Stimulated activated CD8-positive, alpha-beta memory T cell treated with anti-CD3 and anti-CD28 coated beads, Interleukin-7, amount 100 ng/mL, for 24 hours (primary cell): Measurements from ENCODE around the gene KCNQ1OT1.
A peak's percentile ranks its signal among the peaks of the same experiment; 100 is the strongest.

ENCODE experiments used
- DNase-seq: peaks from one replicate; pipeline ENCODE4 v3.0.0-alpha.2; 2020; ENCODE audit warnings: low read depth

Gene KCNQ1OT1

GRCh38 chr11:2699531-2700414 is at the start of gene KCNQ1OT1:
KCNQ1OT1 (minus strand) TSS chr11:2699994.
- peak; percentile 60 for DNase-seq

- DNase-seq = no peak
These were observed 49.2 kb upstream of the KCNQ1OT1 start for GRCh38 chr11:2748814-2749554.

DNA sequence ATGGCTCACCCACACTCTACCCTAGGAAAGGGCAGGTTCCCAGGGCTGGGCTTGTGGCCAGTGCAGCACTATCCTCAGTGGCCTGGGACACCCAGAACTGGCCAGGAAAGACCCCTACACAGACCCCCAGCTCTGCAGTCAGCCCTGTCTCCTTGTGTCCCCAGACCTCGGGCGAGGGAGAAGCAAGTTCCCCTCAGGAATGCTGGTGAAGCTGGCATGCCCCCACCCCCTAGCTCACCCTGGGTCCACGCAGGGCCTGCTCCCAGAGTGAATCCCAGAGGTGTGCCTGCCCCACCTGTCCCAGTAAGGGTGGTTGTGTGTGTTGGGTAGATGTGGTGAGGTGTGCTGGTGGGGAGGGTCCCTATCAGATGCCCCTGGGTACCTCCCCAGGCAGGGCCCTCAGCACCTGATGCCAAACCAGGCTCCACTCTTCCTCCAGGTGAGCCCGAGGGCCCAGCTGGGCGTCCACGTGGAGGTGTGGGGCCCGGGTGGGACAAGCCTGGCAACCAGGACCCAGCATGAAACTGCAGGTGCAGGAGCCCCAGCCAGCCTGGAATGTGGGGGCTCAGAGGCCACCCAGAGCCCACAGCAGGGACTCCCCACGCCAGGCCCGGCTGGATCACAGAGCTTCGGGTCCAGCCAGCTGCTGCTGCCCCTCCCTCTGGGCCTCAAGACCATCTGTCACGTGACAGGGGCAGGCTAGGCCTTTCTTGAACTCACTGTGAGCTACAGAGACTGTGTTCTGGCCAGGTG is 48.4 kb upstream of the KCNQ1OT1 start:
- no peak for DNase-seq

- no peak for DNase-seq
These were observed 47.6 kb upstream of the KCNQ1OT1 start for GRCh38 chr11:2747248-2748027.

DNA sequence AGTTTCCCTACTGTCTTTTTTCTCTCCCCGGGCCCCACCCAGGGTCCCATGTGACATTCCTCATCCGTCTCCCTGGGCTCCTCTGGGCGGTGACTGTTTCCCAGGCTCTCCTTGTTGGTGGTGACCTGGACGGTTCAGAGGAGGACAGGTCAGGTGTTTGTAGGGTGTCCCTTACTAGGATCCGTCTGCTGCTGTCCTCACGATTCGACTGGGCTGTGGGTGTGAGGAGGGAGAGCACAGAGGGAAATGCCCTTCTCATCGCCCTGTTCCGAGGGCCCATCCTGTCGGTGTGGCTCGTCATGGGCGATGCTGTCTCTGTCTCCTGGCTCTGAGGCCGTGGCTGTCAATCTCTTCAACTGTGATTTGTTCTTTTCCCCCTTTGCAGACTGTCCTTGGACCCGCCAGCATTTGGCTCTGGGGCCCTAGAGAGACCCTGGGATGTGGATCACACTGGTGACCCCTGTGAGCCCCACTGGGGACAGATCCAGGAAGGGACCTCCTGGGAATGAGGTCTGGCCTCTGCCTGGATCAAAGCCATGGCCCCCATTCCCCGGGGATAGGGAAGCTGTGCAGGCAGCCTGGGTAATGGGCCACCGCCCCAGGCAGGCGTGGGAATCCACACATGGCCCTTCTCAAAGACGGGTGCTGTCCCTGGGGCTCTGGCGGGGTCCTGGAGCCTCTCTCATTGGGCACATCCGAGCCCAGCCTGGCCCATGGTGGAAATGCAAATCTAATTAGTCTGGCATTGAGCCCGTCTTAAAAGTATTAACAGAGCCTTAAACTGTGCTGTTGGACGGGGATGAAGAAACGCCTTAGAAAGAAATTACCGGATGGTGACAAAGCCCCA is 46.8 kb upstream of the KCNQ1OT1 start:
- no peak for DNase-seq

DNA sequence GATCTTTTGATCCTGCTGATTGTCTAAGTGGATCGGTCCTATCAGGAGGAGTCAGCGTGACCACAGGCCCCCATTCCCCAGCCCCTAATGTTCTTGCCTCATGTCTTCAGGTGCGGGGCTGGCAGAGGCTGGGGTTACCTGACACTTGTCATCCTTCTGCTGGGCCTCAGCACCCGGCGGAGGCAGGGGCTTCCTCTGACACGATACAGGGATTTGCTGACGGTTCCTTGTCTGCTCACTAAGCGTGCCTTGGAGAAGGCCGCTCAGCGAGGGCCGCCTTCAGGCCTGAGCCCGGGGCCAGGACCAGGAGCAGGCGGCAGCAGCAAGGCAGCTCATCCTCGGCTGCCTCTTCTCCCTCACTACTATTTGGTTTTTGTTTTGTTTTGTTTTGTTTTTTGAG is 45.7 kb upstream of the KCNQ1OT1 start:
- no peak for DNase-seq

DNA sequence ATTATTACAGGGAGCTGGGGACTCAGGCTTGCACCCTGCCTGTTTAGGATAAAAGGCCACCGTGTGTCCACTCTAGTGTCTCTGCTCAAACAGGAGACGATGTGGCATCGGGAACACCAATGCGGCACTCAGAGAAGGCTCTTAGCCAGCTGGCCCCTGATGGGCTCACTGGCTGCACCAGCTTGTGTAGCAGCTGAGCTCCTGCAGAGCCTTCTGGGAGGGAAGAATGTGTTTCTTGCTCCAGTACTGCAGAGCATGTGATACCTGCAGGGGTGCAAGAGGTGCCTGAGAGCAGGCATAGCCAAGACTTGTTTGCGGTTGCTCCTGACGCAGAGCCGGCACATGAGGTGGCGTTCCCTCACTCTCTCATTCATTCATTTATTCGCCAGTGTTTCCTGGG is 44.4 kb upstream of the KCNQ1OT1 start:
- no peak for DNase-seq

GRCh38 chr11:2743427-2744110 is 43.8 kb upstream of the KCNQ1OT1 start:
- no peak for DNase-seq

DNA sequence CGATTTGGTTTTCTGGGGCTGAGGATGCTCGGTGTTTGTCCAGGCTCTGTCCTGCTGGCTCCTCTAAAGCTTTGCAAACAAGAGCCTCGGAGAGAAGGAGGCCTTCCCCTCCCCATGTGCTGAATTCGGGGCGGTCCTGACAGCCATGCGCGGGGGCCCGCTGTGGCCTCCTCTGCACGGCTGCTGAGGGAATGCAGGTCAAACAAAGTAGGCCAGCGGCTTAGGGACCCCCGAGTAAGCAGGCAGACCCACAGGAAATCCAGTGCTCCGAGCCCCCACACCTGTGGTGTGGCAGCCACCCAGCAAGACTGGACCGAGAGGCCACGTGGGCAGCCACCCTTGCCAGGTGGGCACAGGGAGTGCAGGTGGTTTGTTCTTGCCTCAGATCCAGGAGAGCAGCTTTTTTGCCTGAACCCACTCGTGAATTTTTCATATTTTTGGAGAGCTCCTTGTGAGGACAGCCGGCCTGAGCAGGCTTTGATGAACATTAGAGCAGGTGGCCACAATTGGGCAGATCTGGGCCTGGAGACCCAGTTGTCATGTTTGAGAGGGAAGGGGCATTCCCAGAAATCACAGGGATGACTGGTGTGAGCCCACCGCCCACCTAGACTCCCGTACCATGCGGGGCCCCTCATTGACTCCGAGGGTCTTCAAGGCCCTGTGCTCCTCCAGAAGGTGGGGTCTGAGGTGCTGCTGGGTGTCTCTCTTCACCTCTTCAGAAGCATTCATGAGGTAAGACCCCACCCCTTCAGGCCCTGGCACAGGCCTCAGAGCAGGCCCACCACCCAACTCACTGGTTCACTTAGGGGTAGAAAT is 43.0 kb upstream of the KCNQ1OT1 start:
- DNase-seq = no peak

DNA sequence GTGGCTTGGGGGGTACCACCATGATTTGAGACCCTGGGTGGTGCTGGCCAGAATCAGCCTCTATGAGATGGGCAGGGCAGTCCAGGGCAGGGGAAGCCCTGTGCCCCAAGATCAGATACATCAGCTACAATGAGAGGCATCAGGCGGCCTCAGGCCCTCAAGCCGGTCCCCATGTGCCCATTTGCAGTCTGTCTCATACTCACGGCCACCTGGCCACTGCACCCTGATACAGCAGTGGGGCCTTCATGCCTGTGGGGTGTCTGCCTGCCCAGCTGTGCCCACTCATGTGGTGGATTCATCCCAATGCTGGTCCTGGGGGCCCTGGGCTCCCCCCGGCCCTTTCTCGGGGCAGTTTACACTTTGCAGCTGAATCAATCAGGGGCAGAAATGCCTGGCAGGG is 42.4 kb upstream of the KCNQ1OT1 start:
- DNase-seq = no peak

DNA sequence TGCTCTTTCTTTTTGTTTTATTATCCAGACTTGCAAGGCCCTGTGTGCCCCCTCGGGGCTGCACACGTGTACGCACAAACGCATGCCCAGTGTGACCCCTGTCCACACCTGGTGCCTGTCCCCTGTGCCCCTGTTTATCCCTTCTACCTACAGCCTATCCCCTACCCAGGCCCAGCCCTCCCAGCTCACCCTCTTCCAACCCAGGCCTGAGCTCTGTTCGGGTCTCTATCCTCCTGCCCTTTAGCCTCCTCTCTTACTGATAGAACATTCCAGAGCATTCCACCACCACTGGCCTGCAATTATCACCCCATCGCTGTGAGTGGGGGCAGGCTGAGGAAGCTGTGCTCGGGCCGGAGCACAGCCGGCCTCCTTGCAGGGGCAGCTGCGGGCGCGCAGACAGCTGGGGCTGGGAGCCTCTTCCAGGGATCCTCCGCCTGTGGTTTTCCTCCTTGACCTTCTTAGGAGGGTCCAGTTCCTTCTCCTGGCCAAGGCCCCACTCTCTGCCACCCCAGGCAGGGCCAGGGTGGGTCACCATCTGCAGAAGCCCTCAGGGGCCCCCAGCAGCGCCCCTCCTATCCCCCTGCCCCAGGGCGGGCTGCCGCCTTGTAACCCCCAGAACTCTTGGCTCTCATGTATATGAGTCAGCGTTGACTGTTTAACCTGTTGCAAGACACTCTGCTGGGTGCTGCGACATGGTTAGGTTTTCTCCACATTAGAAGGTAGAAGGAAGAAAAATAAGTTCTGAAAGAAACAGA is 41.8 kb upstream of the KCNQ1OT1 start:
- DNase-seq = no peak

- DNase-seq = no peak
These were observed 41.2 kb upstream of the KCNQ1OT1 start for GRCh38 chr11:2741006-2741376.

GRCh38 chr11:2740275-2740940 is 40.6 kb upstream of the KCNQ1OT1 start:
- no peak for DNase-seq

DNA sequence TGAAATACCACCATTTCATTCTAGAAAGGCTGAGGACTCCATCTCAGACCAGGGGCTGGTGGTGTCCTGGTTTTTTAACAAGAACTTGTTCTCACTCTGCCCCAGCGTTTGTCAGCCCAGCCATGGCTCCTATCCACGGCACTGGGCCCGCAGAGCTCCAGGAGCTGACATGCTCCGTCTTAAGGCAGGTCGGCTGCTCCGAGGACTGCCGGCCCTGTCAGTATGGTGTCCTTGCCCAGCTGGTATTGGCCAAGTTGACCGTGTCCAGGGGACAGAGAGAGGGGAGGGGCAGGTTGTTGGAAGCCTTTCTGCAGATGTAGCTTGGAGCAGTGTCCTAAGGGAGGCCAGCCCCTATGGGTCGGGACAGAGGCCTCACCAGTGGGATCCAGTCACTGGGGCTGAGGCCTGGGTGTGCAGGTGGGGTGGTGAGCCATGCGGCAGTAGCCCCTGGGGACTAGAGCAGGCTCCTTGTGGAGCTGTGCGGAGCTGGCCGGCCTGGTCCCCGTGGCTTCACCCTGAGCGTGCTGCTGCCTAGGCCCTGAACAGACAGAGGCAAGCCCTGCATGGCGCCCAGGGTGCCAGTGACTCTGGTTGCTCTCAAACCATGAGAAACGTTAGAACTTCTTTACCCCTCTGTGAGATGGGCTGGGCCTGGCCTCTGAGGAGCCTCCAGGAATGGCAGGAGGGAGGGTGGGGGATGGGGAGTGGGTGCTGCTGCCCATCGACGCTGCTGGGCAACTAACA is 39.9 kb upstream of the KCNQ1OT1 start:
- no peak for DNase-seq

DNA sequence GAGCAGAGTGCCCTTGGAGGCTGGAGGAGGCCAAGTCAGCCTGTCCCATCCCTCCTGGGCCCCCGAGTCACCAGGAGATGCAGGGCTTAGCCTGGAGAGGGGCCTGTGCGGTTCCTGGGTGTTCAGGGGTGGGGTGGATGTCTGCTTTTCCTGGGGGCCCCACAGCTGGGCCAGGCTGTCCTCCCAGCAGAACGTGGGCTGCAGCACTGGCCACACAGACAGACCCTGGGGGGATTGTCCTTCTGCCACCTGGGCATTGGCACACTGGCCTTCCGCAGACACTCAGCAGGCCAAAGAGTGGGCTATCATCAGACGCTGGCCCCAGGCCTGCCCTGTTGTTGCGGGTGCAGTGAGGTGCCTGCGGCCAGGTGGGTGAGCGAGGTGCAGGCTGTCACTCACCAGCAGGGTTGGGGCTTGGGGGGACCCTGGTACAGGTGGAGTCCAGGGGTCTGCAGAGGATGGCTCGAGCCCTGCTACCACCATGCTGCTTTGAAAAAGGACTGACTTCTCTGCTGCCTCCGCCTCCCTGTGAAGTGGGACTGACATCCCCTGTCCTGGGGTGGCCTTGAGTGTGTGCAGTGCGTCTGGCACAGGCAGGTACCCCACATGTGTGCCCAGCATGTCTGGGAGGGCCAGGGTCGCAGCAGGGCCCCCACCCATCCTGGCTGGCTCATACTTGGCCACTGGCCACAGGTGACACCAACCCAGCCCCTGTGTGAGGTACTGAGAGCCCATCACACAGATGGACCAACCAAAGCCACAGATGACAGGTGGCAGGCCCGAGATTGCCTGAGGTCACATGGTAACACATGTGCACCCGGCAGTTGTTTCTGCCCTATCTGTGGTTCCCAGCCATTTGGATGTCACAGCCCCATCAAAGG is 39.0 kb upstream of the KCNQ1OT1 start:
- no peak for DNase-seq

DNA sequence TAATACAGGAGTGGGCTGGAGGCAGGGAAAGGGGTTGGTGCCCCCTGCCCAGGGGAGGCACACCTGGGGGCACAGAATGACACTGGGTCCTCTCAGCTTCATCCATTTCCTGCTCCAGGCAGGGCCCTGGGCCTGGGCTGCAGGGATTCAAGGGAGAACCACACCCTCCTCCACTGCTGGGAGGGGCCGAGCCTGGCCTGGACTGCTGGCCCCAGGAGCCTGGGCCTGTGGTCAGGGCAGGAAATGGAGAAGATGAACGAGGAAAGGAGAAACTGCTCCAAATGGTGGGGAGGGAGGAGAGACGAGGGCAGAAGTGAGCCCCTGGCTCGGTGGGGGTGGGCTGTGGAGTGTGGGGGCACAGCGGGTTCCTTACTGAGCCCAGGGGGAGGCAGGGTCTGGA is 38.1 kb upstream of the KCNQ1OT1 start:
- no peak for DNase-seq
